RWPE1 (cell line): Measurements from ENCODE around the gene PRRG4.

ENCODE experiments used
- CTCF ChIA-PET: fragments of 350-600 bp; sonication (Branson Sonifier 250); formaldehyde crosslinking; extraction: SDS; loops from one replicate; lab custom pipeline; 2021; lab: Yijun Ruan, JAX
- POLR2A ChIA-PET: fragments of 400-600 bp; formaldehyde crosslinking; extraction: SDS; loops from one replicate; lab custom pipeline; 2020; ENCODE audit warnings: antibody characterized with exemption; ENCODE audit not compliant: low non-redundant PET; lab: Yijun Ruan, JAX
- DNase-seq: peaks from one replicate; pipeline ENCODE4 v3.0.0; 2012; ENCODE audit warnings: low spot score
- H3K27ac ChIP-seq: fragments of 450-650 bp; 2 replicates; pipeline ENCODE4 v1.5.1; 2017
- TF ChIP-seq, protein P1 (sequence below): fragments of 450-650 bp; conservative IDR thresholded peaks from 2 replicates; pipeline ENCODE4 v1.5.1; 2017; ENCODE audit warnings: low read depth, mild to moderate bottlenecking

PRRG4 gene

DNA sequence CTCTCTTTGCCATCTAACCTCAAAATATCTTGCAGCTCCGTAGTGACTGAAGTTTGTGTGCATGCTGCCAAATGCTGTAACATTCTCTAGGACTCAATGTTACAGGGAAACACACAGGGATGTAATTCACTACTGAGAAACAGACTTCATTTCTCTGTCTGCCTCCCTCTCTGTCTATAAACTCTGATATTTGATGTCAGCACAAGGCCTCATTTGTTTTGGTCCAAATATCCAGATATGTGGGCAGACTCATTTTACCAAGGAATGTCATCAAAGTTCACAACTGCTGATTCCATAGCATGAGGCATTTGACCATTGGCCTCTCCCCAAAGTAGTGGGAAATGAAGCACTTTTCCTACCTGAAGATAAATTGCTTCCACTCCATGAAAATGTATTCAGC is 2.5 kb upstream of the PRRG4 start:
- no peak for DNase-seq
- CTCF ChIA-PET: no interaction called here
- no peak overlapping the region for H3K27ac ChIP-seq
- TF ChIP-seq, protein P1, sequence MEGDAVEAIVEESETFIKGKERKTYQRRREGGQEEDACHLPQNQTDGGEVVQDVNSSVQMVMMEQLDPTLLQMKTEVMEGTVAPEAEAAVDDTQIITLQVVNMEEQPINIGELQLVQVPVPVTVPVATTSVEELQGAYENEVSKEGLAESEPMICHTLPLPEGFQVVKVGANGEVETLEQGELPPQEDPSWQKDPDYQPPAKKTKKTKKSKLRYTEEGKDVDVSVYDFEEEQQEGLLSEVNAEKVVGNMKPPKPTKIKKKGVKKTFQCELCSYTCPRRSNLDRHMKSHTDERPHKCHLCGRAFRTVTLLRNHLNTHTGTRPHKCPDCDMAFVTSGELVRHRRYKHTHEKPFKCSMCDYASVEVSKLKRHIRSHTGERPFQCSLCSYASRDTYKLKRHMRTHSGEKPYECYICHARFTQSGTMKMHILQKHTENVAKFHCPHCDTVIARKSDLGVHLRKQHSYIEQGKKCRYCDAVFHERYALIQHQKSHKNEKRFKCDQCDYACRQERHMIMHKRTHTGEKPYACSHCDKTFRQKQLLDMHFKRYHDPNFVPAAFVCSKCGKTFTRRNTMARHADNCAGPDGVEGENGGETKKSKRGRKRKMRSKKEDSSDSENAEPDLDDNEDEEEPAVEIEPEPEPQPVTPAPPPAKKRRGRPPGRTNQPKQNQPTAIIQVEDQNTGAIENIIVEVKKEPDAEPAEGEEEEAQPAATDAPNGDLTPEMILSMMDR: no peak
- POLR2A ChIA-PET: no interaction called here

DNA sequence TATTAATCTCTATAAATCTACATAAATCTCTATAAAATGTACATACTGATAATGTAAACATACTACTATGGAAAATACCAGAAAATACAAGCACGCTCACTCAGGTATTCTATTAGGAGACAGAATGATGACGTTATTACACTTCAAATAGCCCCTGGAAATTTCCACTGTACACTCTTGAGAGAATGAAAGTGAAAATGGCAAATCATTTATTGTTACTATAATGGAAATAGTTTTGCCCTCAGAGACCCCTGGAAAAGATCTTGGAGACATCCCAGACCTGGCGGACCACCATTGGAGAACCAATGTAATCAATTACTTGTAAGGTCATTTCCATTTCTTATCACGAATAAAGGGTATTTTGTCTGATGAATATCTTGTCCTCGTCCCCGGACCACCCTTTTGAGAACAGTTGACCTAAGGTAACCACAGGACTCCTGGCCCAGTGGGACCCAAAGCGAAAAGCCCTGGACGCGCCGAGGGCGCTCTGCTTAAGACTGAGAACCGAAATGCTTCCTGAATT is 509 bp upstream of the PRRG4 start:
- TF ChIP-seq, protein P1: no peak
- CTCF ChIA-PET: interaction anchor here (0.9 kb wide), 1 partner anchor 22 kb away, joined by 4 read pairs; no protein-coding TSS in a partner anchor
- H3K27ac ChIP-seq: peak overlapping the region; percentile 51
- DNase-seq: no peak
- POLR2A ChIA-PET: no interaction called here

DNA sequence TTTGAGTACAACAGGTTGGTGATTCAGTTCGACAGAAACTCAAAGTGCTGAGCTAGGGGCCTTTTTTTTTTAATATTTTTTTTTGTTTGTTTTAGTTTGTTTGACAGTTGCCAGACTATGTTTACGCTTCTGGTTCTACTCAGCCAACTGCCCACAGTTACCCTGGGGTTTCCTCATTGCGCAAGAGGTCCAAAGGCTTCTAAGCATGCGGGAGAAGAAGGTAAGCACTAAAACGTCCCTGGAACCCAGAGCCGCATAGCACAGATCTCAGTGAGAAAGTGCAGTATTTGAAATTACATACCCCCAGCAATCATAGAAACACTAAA is 649 bp downstream of the PRRG4 start:
- peak; percentile 49 for DNase-seq
- peak overlapping the region; percentile 51 for H3K27ac ChIP-seq
- TF ChIP-seq, protein P1: no peak
- POLR2A ChIA-PET: interaction anchor here (1.0 kb wide), 1 partner anchor 62 kb away, joined by 4 read pairs; the partner anchor contains the start of gene QSER1
- CTCF ChIA-PET: interaction anchor here (0.6 to 1.3 kb wide), 2 partner anchors 21 to 230 kb away, joined by 3 to 8 read pairs; no protein-coding TSS in a partner anchor

DNA sequence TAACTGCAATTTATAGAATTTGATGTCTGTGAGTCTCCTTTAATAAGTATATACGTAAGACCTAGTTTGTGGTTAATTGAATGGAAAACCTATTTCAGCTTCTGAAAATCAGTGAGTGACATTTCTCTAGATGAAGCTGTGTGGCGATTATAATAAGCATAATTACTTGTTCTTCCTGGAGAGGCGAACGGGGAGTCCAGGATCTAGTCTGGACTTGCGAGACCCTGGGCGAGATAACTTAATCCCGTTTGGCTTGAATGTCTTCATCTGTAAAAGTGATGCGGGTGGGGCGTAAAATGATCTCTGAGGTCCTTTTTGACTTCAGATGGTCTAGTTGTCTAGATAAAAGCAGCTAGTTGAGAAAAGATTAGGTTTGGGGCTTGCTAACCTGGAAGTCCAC is 1.1 kb downstream of the PRRG4 start:
- no peak overlapping the region for H3K27ac ChIP-seq
- no peak for DNase-seq
- ChIA-PET CTCF (interaction anchor here (0.6 to 1.3 kb wide), 3 partner anchors 22 to 397 kb away, joined by 3 to 8 read pairs (median 3); no protein-coding TSS in a partner anchor), POLR2A (interaction anchor here (1.0 kb wide), 1 partner anchor 61 kb away, joined by 4 read pairs; the partner anchor contains the start of gene QSER1)
- TF ChIP-seq, protein P1: no peak

DNA sequence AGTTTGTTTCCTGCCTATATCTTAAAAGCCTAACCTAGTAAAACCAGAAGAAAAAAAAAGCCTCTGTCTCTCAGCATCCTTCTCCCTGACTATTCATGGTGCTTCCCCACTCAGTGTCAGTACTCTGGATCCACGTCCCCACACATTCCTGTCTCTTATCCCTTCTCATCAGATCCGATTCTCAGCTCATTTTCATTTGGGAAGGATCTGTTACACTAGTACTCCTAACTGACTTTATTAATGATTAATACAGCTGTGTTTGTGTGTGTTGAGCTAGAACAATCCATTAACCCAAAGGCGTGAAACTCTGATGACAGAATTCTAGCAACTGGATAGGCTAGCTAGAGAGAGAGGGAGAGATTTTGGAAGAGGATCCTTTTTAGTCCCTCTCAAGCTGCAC is 1.5 kb downstream of the PRRG4 start:
- POLR2A ChIA-PET: interaction anchor here (1.0 kb wide), 1 partner anchor 61 kb away, joined by 4 read pairs; the partner anchor contains the start of gene QSER1
- TF ChIP-seq, protein P1: no peak
- H3K27ac ChIP-seq: no peak overlapping the region
- CTCF ChIA-PET: interaction anchor here (0.6 to 1.3 kb wide), 2 partner anchors 22 to 397 kb away, joined by 3 to 8 read pairs; no protein-coding TSS in a partner anchor
- DNase-seq: no peak

DNA sequence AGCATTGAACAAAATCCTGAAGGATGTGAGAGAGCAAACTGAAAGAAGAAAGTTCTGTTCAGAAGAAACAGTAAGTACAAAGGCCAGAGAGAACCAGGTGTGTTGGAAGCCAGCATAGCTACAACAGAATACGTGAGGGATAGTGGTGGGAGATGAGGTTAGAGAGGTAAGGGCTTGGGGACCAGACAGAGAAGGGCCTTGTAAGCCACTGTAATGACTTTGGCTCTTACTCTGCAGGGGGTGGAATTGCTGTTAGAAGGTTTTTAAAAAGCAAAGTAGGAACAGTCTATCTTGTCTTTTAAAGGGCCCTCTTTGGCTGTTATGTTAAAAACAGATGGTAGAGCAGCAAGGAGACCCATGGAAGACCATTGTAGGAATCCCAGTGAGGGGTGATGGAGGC is 4.2 kb downstream of the PRRG4 start:
- CTCF ChIA-PET: no interaction called here
- no peak overlapping the region for H3K27ac ChIP-seq
- DNase-seq: no peak
- TF ChIP-seq, protein P1: no peak
- POLR2A ChIA-PET: no interaction called here
